Activated CD4-positive, alpha-beta T cell treated with anti-CD3 and anti-CD28 coated beads for 48 hours (primary cell): Measurements from ENCODE around the gene C1QTNF2.

ENCODE experiments used
- DNase-seq: peaks from one replicate; pipeline ENCODE4 v3.0.0-alpha.2; 2020

The C1QTNF2 gene, protein sequence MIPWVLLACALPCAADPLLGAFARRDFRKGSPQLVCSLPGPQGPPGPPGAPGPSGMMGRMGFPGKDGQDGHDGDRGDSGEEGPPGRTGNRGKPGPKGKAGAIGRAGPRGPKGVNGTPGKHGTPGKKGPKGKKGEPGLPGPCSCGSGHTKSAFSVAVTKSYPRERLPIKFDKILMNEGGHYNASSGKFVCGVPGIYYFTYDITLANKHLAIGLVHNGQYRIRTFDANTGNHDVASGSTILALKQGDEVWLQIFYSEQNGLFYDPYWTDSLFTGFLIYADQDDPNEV

DNA sequence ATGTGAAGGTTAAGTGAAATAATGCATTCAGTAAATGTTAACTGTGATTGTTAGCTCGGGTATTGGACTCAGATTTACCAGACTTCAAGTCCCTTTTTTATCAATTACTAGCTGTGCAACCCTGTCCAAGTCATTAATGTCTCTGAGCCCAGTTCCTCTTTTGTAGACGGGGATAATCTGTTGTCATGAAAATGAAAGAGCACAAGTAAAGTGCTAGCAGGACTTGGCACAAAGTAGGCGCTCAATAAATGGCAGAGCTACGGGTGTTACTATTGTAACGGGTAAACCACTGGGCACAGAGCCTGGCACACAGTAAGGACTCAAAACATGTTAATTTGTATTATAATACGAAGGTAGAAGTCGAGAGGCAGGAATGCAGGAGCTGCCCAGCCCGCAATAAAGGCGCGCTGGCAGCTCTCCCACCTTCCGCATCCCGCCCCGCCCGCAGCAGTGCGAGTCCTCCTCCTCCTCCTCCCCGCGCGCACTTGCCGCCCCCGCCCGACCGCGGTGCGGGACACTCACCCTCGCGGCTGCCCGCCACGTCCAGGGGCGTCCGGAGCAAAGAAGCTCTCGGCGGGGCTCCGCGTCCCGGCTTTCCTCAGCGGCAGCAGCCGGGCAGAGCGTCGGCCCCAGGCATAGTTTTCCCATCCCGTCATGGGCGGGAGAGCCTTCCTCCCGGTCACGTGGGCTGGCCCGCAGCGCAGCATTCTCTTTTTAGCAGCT lies at the start of gene C1QTNF2:
C1QTNF2 (minus strand) TSS at position 637 of the 723 bp plus-strand sequence. CDS start 15,615 bp downstream, outside the sequence.
- peak; percentile 29 for DNase-seq

DNA sequence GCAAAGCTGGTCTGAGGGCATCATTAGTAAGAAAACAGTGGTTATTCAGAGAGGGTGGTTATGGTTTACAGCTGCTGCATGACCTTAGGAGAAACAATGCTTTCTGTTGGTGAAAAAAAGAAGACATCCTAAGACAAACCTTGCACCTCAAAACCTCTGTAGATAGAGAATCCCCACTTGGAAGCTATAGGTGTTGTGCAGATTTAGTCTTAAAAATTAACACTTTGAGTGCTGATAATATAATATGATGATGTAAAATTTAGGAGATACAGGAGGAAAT lies 49.8 kb upstream of the C1QTNF2 start:
- DNase-seq = no peak

DNA sequence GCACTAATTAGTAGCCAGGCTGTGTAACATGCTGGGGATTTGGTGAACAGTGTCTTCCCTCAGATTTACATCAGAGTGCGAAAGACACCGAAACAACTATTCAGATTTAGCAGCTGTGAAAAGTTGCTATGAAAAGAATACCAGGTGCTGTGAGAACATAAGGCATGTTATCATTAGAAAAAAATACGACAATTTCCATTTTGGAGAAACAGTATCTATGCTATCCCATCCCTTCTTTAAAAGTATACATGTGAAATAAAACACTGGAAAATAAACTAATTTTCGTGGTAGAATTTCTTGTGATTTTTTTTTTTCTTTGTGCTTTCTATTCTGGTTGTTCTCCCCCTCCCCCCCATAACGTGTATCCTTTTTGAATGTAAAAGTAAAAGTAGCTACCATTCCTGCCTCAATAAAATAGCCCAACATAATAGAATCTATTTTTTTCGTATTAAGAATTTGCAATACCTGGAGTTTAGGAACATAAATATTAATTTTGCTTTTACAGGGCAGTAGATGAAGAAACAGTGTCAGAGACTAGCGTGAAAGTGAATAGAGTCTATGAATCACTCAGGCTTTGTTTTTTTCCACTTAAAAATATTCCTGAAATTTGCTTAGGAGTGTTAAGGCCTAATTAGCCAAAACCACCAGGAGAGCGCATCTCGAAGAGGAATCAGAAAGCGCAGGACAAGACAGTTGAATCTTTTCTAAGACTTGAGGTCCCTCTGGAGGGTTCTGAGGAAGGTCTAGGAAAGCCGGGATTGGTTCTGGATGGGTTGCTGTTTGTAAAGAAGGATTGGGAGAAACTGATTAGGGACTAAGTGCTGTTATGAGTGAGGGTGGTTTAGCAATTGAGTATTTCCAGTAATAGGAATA lies 49.3 kb upstream of the C1QTNF2 start:
- no peak for DNase-seq

DNA sequence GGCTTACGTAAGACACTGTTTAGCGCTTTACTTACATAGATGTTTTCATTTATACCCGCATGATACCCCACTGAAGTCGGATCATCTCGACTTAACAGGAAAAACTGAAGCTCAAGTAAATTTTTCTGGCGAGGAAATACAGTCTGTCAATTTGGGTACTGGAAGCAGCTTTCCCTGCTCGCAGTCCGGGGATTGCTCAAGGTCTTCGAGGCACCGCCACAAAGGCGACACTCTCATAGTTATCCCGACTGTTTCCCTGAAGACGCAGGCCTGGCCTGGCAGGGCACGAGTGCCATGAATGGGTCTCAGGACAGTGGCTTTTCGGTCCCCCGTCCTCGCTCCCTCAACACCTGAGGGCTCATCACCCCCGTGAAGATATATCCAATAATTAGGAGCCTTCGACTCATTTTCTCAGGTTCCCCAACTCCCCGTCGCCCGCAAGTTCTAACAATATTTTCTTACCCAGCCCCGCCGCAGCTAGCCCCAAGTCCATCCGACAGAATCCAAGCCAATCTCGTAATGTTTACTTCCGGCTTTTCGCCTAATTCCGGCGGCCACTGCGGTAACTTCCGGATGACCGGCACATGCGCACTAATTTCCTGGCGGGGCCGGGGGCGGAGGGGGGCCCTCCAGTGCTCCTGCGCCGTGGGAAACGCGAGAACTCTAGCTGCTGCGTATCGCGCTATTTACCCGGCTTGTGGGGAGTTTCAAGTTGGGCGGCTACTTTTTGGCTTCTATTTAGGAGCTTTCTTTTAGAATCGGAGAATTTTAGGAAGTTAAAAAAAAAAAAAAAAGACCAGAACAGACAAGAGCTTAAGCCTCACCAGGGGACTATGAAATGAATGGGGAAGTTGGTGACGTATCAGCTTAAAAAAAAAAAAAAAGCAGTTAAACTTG lies 48.4 kb upstream of the C1QTNF2 start, which contains the start of gene SLU7:
SLU7 (minus strand) TSS at position 521 of the 897 bp plus-strand sequence. CDS start 3,787 bp downstream, outside the sequence.
- DNase-seq = peak; percentile 96

DNA sequence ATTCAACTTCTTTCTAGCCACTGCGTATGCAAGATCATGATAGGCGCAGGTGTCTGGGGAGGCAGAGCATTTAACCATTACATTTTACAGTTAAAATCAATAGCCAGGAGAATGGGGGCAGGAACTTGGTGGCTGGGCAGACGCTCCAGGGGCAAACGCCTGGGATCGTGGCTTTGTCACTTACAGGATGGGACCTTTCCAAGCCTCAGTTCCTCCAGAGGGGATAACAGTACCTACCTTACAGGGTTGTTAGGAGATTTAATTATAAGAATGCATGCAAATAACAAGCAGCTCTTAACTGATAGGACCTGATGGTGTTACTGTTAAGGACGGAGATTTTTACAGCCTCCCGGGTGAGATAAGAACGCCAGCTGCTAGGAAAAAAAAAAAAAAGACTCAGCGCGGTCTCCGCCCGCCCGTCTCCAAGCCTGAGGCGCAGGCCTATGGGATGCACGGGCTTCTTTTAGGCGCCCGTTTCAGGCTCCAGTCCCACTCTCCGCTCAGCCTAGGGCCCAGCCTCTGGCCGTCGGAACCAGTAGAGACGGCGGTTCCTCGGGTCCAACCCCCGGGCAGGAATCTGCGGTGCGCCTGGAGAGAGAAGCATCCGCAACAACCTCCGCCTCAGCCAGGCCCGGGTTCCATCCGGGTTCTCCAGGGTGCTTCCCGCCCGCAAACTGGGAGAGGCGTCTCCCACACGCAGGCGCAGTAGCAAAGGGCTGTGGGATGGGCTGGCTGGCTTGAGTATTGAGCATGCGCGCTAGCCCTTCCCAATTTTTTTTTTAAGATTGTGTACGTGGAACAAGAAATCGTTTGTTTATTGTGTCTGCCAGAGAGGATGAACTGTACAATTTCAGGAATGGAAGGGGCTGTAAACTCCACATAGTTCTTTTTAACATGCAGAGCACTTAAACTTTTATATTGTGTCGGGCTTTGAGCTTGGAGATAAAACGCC lies 29.3 kb upstream of the C1QTNF2 start, which contains the start of gene FAM200C:
FAM200C (minus strand) TSS at position 653 of the 952 bp plus-strand sequence. CDS start 4,564 bp downstream, outside the sequence.
- peak; percentile 83 for DNase-seq

DNA sequence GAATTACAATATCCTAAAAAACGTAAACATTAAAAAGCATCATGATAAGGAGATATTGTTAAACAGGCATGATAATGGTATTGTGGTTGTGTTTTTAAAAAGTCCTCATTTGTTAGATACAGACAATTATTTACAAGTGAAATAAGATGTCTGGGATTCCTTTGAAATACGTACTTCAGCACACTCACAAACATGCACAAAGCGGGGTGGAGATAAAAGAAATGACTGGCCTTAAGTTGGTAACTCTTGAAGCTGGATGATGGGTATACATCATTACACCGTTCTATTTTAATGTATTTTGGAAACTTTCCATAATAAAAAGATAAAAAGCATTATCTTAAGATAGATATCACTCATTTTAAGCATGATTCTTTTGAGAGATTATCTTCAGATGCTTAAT lies 28.4 kb upstream of the C1QTNF2 start:
- no peak for DNase-seq

DNA sequence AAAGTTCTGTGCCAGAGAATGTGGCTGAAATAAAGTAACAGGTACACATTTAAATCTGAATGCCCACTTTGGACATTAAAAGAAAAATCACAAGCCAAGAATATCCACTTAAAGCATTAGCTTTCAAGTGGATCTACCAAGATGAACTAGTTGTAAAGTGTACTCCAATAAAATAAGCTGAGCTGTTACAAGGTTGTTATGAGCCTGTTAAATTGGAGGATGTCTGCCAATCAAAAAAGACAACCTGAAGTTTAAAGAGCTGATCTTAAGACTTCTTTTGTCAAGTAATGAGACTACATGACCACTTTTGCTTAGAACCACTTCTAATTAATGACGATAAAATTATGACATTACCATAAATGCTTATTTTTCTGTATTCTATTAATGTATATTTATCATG lies 27.1 kb upstream of the C1QTNF2 start:
- no peak for DNase-seq

DNA sequence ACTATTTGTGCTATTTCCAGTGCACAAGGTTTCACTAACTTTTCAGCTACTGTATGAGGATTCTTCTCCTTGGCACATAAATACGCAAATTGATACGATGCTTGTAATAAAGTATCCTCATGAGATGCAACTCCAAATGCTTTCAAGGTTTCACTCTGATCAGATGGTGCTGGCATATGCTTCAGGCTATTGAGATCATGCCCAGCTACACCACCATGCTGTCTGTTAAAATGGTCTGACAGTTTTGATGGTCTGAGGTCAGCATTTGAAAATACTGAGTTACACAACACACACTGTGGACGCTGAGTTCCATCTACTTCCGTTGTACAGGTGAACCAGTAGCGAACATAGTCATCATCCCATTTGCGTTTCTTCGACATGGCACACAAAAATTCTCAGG lies 24.7 kb upstream of the C1QTNF2 start:
- DNase-seq = no peak

DNA sequence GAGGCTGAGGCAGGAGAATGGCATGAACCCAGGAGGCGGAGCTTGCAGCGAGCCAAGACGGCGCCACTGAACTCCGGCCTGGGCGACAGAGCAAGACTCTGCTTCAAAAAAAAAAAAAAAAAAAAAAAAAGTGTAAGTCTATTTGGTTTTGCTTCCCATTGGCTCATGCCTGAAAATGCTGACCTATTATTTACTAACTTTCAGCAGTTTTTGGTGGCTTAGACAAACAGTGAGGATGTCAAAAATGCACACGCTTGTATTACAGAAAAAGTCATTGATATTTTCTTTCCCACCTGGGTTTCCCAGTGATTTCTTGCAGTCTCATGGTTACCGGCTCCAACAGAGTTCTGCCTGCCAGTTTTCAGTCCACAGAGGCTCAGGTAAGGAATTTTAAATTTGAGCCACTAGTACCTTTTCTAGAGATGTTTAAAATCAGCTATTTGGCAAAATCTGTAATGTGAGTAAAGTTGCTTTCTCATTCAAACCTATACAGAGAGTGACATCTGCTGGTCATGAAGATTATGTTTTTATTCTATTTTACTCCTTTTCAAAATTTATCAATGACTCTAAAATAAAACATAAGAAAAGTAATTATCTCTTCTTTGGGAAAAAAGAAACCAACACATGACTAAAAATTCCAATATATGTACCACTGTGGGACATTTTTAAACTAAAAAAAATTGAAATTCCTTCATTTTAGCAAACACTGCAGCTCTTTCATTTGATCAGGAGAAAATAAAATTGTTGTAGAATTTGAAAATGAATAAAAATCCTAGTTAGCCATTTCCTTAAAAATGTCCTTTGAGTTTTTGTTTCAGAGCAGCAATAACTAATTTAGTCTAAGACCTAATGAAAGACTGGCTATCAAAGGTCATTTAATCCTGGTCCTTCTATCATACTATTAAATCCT lies 20.6 kb upstream of the C1QTNF2 start:
- DNase-seq = no peak

DNA sequence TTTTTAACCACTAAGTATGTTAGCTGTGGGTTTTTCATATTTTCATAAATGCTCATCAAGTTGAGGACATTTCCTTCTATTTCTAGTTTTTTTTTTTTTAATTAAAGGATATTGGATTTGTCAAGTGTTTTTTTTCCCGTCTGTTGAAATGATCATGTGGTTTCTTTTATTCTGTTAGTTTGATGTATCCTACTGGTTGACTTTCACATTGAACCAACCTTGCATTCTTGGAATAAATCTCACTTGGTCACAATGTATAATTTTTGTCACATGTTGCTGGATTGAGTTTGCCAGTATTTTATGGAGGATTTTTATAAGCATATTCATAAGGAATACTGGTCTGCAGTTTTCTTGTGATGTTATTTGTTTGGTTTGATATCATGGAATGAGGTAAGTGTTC lies 17.0 kb upstream of the C1QTNF2 start:
- DNase-seq = no peak

DNA sequence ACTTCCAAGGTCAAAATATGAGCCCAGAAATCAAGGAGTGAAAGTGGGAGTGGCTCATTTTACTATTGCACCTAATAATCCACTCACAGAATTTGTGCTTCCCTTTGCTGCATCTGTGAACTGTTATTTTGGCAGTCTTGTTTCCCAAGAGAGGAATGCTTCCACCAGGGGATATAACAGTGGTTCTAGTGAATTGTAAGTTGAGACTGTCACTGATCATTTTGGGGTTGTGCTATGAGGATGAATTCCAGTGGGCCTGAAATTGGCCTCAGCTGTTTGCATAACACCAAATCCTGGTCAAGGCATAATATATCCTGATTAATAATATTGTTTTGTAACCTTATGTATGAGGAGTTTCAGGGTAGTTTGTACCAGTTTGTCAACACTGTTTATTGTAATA lies 15.1 kb upstream of the C1QTNF2 start:
- no peak for DNase-seq

DNA sequence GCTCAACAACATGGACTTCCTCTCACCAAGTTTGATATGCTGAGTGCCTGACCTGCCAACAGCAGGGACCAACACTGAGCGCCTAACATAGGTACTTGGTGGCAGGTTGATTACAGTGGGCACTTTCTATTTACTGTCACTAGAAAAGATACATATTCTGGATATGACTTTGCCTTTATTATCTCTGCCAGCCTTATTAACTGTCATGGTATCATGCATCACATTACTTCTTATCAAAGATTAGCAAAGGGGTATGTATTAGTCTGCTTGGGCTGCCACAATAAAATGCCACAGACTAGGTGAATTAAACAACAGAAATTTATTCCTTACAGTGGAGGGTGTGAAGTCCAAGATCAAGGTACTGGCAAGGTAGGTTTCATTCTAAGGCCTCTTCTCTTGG lies 14.3 kb upstream of the C1QTNF2 start:
- DNase-seq = no peak

DNA sequence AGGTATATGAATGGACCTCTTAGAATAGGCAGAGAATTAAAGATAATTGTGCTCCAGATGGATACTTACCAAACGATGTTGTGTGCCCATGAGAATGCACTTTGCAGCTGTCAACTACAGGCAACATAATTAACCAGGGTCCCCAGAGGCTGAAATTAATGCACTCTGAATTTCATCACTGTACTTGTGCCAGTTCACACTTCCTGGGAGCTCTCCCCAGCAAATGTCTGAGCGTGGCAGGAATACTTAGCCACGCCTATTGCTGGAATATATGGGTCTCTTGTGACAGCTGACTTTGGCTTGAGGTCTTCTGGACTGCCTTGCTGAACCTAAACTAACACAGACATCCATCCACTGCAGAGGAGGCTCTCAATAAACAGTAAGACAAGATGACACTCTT lies 11.9 kb upstream of the C1QTNF2 start:
- no peak for DNase-seq

DNA sequence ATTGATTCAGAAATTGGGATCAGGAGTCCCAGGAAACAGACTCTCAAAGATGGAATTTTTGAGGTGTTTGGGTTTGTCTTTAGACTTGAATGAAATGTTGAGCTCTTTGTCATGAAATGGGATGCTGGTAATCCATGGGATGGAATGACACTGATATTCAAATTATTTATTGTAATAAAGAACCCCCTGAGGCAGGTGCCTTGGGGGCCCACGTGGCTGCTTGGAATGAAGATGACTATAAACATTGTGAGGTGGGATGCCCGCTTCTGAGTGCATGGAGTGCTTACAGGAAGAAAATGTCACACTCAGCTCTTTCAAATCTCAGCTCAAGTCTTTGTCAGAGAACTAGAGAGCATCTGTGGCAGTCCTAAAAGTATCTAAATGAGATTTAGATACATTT lies 9.6 kb upstream of the C1QTNF2 start:
- DNase-seq = no peak

DNA sequence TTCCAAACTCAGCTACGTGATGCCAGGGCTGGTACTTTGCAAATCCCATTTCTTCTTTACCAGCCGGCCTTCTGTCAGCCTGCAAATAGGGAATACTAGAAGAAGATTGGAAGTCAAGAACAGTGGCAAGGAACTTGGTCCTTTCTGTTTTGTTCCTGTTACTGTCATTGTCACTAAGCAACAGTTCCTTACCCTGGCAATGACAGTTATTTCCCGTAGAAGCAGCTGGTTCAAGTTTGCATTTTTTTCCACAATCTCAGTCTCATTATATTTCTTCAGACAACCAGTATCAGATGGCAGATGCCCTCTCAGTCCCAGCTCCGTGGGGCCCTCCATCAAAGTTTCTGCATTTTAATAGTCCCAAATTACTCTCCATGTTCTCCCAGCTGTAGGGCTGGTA lies 9.1 kb upstream of the C1QTNF2 start:
- DNase-seq = no peak

DNA sequence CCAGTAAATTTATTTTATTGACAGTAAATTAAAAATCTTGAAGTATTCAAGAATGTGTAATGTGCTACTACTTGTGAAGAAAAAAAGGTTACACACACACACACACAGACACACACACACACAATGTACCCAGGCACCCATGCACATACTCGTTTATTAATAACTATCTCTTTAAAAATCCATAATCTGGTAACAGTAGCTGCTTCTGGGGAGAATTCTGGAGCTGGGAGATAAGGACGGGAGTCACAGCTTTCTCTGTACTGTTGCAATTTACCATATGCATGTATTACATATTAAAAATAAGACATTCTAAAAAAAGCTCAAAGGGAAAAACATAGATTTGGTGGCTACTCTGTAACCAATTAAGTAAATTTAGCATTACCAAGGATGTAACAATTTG lies 7.9 kb upstream of the C1QTNF2 start:
- no peak for DNase-seq

DNA sequence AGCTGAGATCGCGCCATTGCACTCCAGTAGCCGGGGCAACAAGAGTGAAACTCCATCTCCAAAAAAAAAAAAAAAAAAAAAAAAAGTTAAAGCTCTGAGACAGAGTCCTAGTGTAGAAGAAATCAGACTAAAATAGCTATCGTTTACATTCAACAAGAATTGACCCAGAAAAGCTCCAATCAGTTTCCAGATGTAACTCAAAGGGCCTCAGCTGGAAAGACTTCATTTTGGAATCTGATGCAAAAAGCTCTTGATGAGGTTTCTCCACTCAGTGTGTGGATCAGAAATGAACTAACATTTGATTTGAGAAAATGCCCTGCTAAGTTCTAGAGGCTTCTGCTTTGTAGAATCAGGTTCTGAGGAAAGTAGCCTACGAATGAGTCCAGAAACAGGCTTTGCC lies 7.2 kb upstream of the C1QTNF2 start:
- no peak for DNase-seq

DNA sequence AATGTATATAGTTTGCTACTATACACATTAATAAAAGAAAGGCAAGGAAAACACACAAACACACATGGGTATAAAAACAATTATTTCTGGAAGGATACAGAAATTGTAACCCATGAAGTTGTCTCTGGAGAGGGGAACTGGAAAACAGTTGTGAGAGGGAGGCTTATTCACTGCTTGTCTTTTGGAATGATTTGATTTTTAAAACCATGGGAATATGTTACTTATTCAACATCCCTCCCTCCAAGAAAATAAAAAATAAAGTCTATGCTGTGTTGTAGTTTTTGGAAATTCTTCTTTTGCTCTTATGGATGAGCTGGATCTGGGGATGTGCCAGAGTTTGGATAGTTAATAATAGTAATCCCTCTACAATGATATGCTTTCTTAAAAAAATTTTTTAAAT lies 6.0 kb upstream of the C1QTNF2 start:
- no peak for DNase-seq

DNA sequence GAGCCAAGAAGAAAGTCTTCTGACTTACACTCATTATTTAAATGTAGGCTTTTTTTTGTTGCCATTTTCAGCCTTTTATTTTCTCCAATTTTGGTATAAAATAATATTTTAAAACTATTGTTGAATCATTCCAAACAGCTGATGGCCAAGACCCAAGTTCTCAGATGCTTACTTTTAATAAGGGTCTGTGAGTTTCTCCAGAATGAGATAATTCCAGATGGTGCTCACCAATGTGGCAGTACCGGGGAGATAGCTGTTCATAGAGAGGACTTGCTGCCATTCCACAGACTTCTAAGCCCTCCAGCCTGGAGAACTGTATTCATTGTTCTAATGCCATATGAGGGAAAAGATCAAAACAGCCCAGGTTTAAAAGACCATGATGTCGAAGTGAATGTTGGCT lies 5.3 kb upstream of the C1QTNF2 start:
- DNase-seq = no peak

DNA sequence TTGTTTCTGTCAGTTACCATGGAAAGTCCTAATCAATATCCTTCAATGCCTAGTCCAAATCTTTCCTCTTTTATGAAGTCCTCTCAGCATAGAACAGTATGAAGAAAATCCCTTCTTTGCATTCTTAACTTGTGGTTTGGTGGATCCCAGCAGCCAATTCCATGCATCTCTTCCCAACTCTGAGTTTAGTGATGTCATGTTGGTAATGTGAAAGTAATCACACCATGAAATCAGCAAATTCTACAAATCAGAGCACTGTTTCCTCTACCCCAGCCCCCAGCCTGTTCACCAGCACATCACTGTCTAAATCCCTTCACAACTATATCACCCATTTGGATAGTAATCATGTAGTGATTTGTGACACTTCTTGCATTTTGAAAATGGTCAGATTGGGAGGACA lies 4.7 kb upstream of the C1QTNF2 start:
- no peak for DNase-seq
